K562 (cell line): ENCODE results near the gene POMC. TPM values are rescaled to one million over a fixed set of nuclear protein-coding genes. Genes with fewer than 3 reads are reported as not detected.

Experiments used
- ATF1 ChIP-seq, 2 experiments: fragments of 450-650 bp in 1 of 2; IDR thresholded peaks; 2 replicates each; pipeline ENCODE4 v1.6.1; 2016; ENCODE audit warnings: missing compliant biosample characterization in 1 of 2, missing genetic modification characterization in 1 of 2
- GTF2E2 ChIP-seq: fragments of 200-800 bp; sonication (Bioruptor generic); IDR thresholded peaks from 2 replicates; pipeline ENCODE4 v1.6.1; 2016; ENCODE audit warnings: missing genetic modification characterization, missing compliant biosample characterization
- HNRNPLL ChIP-seq: fragments of 200-400 bp; formaldehyde crosslinking; IDR thresholded peaks from 2 replicates; pipeline ENCODE4 v1.6.1; 2017; ENCODE audit warnings: low read length, low read depth, mild to moderate bottlenecking; ENCODE audit not compliant: poor library complexity, severe bottlenecking
- NBN ChIP-seq: fragments of 450-650 bp; IDR thresholded peaks from 2 replicates; pipeline ENCODE4 v1.6.1; 2016; ENCODE audit warnings: low read depth, mild to moderate bottlenecking
- NEUROD1 ChIP-seq: fragments of 150-350 bp; IDR thresholded peaks from 2 replicates; pipeline ENCODE4 v1.6.1; 2014; ENCODE audit warnings: borderline replicate concordance, low read length, low read depth; ENCODE audit not compliant: partially characterized antibody
- RBM25 ChIP-seq: fragments of 200-400 bp; formaldehyde crosslinking; IDR thresholded peaks from 2 replicates; pipeline ENCODE4 v1.6.1; 2018; ENCODE audit warnings: low read length, low read depth, moderate library complexity; ENCODE audit not compliant: severe bottlenecking
- RUNX1 ChIP-seq: sonication (generic); IDR thresholded peaks from 2 replicates; pipeline ENCODE4 v1.6.1; 2016; ENCODE audit warnings: antibody characterized with exemption, low read depth
- SETDB1 ChIP-seq: IDR thresholded peaks from one replicate; pipeline ENCODE4 v1.6.1; 2012; ENCODE audit warnings: low read length, control low read depth, inconsistent platforms
- ZNF583 ChIP-seq: fragments of 250-450 bp; sonication (Bioruptor Pico); IDR thresholded peaks from 2 replicates; pipeline ENCODE4 v1.4.0; 2020
- polyA plus RNA-seq, 8 experiments: library from polyadenylated mRNA; depleted of rRNA in 4 of 8; stranded (reverse) in 5 of 8; unstranded in 3 of 8; fragments of >200 nt; fragmentation: Nextera tagmentation in 2 of 8; fragmentation: Illumina TruSeq in 1 of 8; extraction: Ambion mirVana in 2 of 8; extraction: Trizol in 1 of 8; gene quantifications; 2 replicates each; pipeline versions ENCODE4 v1.2.1 to v1.2.3, GENCODE V29; 2011 to 2014; ENCODE audit warnings: inconsistent platforms in 1 of 8, missing spikeins in 1 of 8
- total RNA-seq, 7 experiments: library from RNA; depleted of rRNA in 6 of 7; stranded (reverse); fragments of >200 nt in 6 of 7; fragmentation: Illumina TruSeq in 2 of 7; extraction: Trizol in 2 of 7; gene quantifications; 2 replicates each; pipeline versions ENCODE4 v1.2.1 to v1.2.3, GENCODE V29; 2011 to 2021; ENCODE audit warnings: low replicate concordance in 1 of 7
- TF ChIP-seq, protein P1 (sequence below): fragments of 450-650 bp; formaldehyde crosslinking; IDR thresholded peaks from 2 replicates; pipeline ENCODE4 v1.4.0; 2020; ENCODE audit warnings: mild to moderate bottlenecking, mixed read lengths

Gene POMC
- total and polyA plus RNA-seq, 9 of the 15 experiments (the other 6 are each of a cell fraction or from before 2014, with no cell fraction given): not detected

DNA sequence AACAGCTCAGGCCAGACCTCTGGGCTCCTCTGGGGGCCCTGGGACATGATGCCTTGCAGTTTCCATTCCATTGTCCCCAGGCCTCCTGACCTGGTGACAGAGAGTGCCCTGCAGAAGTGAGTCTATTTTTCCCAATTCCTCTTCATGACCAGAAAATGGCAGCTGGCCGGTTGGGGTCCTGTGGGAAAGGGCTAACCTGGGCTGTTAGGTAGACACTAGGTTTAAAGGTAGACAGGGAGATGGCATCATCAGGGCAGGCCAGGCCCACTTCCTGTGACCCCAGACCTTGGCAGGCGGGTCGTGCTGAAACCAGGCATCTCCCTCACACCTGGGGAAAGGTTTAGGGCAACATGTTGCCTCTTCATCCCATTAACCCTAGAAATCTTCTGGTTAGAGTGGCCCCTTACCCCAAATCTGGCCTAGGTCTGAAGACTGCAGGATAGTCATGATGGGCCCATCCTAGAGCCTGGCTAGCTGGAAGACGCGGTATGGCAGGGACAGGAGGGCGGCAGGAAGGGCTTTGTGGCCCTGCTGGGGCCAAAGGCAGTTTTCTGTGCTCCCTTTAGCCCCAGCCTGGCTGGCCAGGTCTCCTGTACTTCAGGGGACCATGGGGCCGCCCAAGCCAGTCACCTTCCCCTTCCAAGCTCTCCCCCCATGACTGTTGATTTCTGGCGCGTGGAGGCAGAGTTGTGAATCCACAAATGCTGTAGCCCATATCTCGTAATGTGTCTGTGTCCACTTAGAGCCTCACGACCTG, 10.1 kb downstream of the POMC start (continued):
- TF ChIP-seq ZNF583 (CRISPR knock-in tag): no peak
- TF ChIP-seq ATF1 (CRISPR knock-in tag; IDR thresholded peaks at IDR 0.05): no peak
- TF ChIP-seq ATF1 (tag; IDR thresholded peaks at IDR 0.05): no peak
- no peak for TF ChIP-seq GTF2E2 (tag)
- no peak for TF ChIP-seq NBN
- no peak for TF ChIP-seq RBM25
- TF ChIP-seq RUNX1: no peak
- TF ChIP-seq HNRNPLL: no peak
- TF ChIP-seq NEUROD1: no peak
- TF ChIP-seq, protein P1, sequence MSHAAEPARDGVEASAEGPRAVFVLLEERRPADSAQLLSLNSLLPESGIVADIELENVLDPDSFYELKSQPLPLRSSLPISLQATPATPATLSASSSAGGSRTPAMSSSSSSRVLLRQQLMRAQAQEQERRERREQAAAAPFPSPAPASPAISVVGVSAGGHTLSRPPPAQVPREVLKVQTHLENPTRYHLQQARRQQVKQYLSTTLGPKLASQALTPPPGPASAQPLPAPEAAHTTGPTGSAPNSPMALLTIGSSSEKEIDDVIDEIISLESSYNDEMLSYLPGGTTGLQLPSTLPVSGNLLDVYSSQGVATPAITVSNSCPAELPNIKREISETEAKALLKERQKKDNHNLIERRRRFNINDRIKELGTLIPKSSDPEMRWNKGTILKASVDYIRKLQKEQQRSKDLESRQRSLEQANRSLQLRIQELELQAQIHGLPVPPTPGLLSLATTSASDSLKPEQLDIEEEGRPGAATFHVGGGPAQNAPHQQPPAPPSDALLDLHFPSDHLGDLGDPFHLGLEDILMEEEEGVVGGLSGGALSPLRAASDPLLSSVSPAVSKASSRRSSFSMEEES (CRISPR knock-in tag): no peak
- no peak for TF ChIP-seq SETDB1
- TF ChIP-seq, all 486 proteins: peak for 0
